ENCODE measurements around the gene SYNM. TPM values are rescaled to one million over a fixed set of nuclear protein-coding genes. Genes with fewer than 3 reads are reported as not detected.

Gene SYNM
- total and polyA plus RNA-seq, 2 donors (not counting 1 experiment from before 2014, with no cell fraction given), result 0.04 to 0.27 TPM

DNA sequence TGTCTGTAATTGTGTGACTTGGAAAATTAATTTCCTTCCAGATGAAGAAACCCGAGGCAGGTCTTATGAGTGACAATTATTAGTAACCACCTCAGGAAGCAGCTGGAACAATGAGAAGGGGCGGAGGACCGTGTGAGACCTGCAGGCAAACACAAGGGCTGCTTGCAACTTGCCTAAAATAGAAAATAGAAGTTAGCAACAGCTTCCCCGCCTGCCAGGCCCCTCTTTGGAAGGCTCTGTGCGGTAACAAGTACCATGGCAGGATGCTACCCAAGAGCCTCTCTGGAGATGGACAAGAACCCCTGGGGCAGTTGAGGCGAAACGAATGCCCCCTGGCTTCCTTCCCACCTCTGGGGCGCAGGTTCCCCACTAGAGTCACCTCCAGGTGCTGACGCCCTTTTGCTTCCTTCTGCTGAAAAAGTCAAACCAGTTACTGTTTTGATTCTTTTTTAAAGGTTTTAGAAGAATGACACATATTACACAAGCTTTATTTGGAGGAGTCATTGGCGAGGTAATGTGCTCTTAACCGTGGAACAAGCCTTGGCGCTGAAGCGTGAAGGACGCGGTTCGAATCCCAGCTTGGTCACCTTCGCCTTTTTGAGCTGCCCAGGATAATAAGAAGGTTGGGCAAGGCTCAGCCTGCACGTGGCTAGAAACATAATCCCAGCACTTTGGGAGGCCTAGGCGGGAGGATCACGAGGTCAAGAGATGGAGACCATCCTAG, 47.0 kb upstream of the SYNM start:
- H3K9me3 ChIP-seq (ENCODE audit: control extremely low read depth in 1 of 3, control insufficient read depth in 2 of 3, insufficient read depth in 1 of 3, low read length in 2 of 3), result peaks cover 0 to 2% (median 0%) of the 10 kb centered on the region in 3 donors
- WGBS (ENCODE audit: insufficient coverage), result 38% methylated on average over 17 of the region's 20 CpGs
- TF ChIP-seq EZH2 (IDR thresholded peaks at IDR 0.05; ENCODE audit: borderline replicate concordance, insufficient read depth, low read depth, low read length, poor library complexity, severe bottlenecking), result no peak
- TF ChIP-seq, protein P1, sequence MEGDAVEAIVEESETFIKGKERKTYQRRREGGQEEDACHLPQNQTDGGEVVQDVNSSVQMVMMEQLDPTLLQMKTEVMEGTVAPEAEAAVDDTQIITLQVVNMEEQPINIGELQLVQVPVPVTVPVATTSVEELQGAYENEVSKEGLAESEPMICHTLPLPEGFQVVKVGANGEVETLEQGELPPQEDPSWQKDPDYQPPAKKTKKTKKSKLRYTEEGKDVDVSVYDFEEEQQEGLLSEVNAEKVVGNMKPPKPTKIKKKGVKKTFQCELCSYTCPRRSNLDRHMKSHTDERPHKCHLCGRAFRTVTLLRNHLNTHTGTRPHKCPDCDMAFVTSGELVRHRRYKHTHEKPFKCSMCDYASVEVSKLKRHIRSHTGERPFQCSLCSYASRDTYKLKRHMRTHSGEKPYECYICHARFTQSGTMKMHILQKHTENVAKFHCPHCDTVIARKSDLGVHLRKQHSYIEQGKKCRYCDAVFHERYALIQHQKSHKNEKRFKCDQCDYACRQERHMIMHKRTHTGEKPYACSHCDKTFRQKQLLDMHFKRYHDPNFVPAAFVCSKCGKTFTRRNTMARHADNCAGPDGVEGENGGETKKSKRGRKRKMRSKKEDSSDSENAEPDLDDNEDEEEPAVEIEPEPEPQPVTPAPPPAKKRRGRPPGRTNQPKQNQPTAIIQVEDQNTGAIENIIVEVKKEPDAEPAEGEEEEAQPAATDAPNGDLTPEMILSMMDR (IDR thresholded peaks at IDR 0.05), result no peak
- H3K9me3 Mint-ChIP-seq (ENCODE audit: insufficient read depth), result no peaks in the 10 kb centered on the region
- no peaks in the 10 kb centered on the region for H3K36me3 ChIP-seq (replicated peaks in 1 of 2; ENCODE audit: control extremely low read depth in 1 of 2, control insufficient read depth in 1 of 2, extremely low read depth in 1 of 2, insufficient read depth in 2 of 2, low read length in 1 of 2)
- ChIA-PET POLR2A (no interaction called here), CTCF (interaction anchor here (1.1 kb wide), 1 partner anchor 746 kb away, joined by 3 read pairs; no protein-coding TSS in a partner anchor)
- H3K4me1 ChIP-seq (ENCODE audit: control insufficient read depth in 2 of 2, insufficient read depth in 2 of 2, low read length in 2 of 2), result peaks cover 12 to 20% of the 10 kb centered on the region in 2 donors
- H3K9ac ChIP-seq (ENCODE audit: low read length), result no peak overlapping the region
- peaks cover 18% of the 10 kb centered on the region for H3K4me1 Mint-ChIP-seq
- peak overlapping the region; percentile 26 for H3K4me2 ChIP-seq (replicated peaks; ENCODE audit: low read depth, low read length, poor library complexity, severe bottlenecking)
- no peak overlapping the region for H3K27ac Mint-ChIP-seq
- H3K27me3 Mint-ChIP-seq, result peaks cover 50% of the 10 kb centered on the region
- H2AFZ ChIP-seq (ENCODE audit: insufficient read depth, low read depth, low read length, poor library complexity, severe bottlenecking), result peak overlapping the region; percentile 49
- H4K20me1 ChIP-seq (ENCODE audit: control insufficient read depth, insufficient read depth, low read length, poor library complexity, severe bottlenecking), result no peaks in the 10 kb centered on the region
- H3K79me2 ChIP-seq (ENCODE audit: control insufficient read depth, insufficient read depth, low read length), result no peaks in the 10 kb centered on the region
- peaks cover 0 to 35% (median 17%) of the 10 kb centered on the region in 4 experiments for H3K27me3 ChIP-seq (replicated peaks in 1 of 4; ENCODE audit: control extremely low read depth in 1 of 4, control insufficient read depth in 3 of 4, insufficient read depth in 4 of 4, low read length in 3 of 4)
- no peak overlapping the region for H3K27ac ChIP-seq (ENCODE audit: low read length in 2 of 2)
- H3K4me3 ChIP-seq (ENCODE audit: control extremely low read depth in 1 of 5, extremely low read depth in 1 of 5, insufficient read depth in 1 of 5, low read depth in 2 of 5, low read length in 4 of 5), result no peak overlapping the region
- DNase-seq (no peak), ATAC-seq (ENCODE audit: low read depth) (no peak)
- intact Hi-C loops (cut with micrococcal nuclease), result loop anchor here (5.0 kb wide), 1 partner anchor 281 kb away; no protein-coding TSS in a partner anchor
- peak overlapping the region; percentile 68 for H3K4me3 Mint-ChIP-seq

DNA sequence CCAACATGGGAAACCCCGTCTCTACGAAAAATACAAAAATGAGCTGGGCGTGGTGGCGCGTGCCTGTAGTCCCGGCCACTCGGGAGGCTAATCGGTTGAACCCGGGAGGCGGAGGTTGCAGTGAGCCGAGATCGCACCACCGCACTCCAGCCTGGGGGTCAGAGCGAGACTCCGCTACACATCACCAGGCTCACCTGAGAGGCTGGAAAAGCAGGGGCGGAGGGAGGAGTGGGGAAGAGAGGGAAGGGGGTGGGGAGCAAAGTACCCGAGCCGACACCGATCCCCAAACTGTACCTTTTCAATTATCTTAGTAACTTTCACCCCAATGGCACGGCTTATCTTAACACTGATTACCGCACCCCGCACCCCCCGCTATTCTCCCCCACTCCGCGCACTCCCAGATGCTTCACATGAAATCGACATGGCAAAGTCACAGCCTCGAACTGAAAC, 46.4 kb upstream of the SYNM start:
- H3K4me3 Mint-ChIP-seq, result peak overlapping the region; percentile 68
- Histone ChIP-seq H3K4me1 (ENCODE audit: control insufficient read depth in 2 of 2, insufficient read depth in 2 of 2, low read length in 2 of 2) (peaks cover 12 to 20% of the 10 kb centered on the region in 2 donors), H2AFZ (ENCODE audit: insufficient read depth, low read depth, low read length, poor library complexity, severe bottlenecking) (peak overlapping the region; percentile 49), H3K79me2 (ENCODE audit: control insufficient read depth, insufficient read depth, low read length) (no peaks in the 10 kb centered on the region), H3K27me3 (replicated peaks in 1 of 4; ENCODE audit: control extremely low read depth in 1 of 4, control insufficient read depth in 3 of 4, insufficient read depth in 4 of 4, low read length in 3 of 4) (peaks cover 0 to 36% (median 19%) of the 10 kb centered on the region in 4 experiments), H4K20me1 (ENCODE audit: control insufficient read depth, insufficient read depth, low read length, poor library complexity, severe bottlenecking) (no peaks in the 10 kb centered on the region), H3K9ac (ENCODE audit: low read length) (peak overlapping the region; percentile 35), H3K36me3 (replicated peaks in 1 of 2; ENCODE audit: control extremely low read depth in 1 of 2, control insufficient read depth in 1 of 2, extremely low read depth in 1 of 2, insufficient read depth in 2 of 2, low read length in 1 of 2) (no peaks in the 10 kb centered on the region), H3K4me2 (replicated peaks; ENCODE audit: low read depth, low read length, poor library complexity, severe bottlenecking) (peak overlapping the region; percentile 95), H3K4me3 (ENCODE audit: control extremely low read depth in 1 of 5, extremely low read depth in 1 of 5, insufficient read depth in 1 of 5, low read depth in 2 of 5, low read length in 4 of 5) (peak overlapping the region in 2 of 5 experiments; percentile 12 to 23), H3K9me3 (ENCODE audit: control extremely low read depth in 1 of 3, control insufficient read depth in 2 of 3, insufficient read depth in 1 of 3, low read length in 2 of 3) (peaks cover 0 to 2% (median 0%) of the 10 kb centered on the region in 3 donors), H3K27ac (ENCODE audit: low read length in 2 of 2) (no peak overlapping the region)
- POLR2A ChIA-PET, result no interaction called here
- no peak for TF ChIP-seq EZH2 (IDR thresholded peaks at IDR 0.05; ENCODE audit: borderline replicate concordance, insufficient read depth, low read depth, low read length, poor library complexity, severe bottlenecking)
- TF ChIP-seq, protein P1 (IDR thresholded peaks at IDR 0.05), result no peak
- peaks cover 53% of the 10 kb centered on the region for H3K27me3 Mint-ChIP-seq
- H3K9me3 Mint-ChIP-seq (ENCODE audit: insufficient read depth), result no peaks in the 10 kb centered on the region
- 56% methylated on average over 21 of the region's 27 CpGs for WGBS (ENCODE audit: insufficient coverage)
- ATAC-seq (ENCODE audit: low read depth) (no peak), DNase-seq (peak; percentile 18)
- CTCF ChIA-PET, result interaction anchor here (0.7 to 1.6 kb wide), 6 partner anchors 9 to 746 kb away, joined by 3 to 7 read pairs (median 3); no protein-coding TSS in a partner anchor
- no peak overlapping the region for H3K27ac Mint-ChIP-seq
- intact Hi-C loops (cut with micrococcal nuclease), result loop anchor here (5.0 kb wide), 1 partner anchor 281 kb away; no protein-coding TSS in a partner anchor
- H3K4me1 Mint-ChIP-seq, result peaks cover 18% of the 10 kb centered on the region
